Measurements from ENCODE around the gene ZNF98.

The ZNF98 gene

GRCh38 chr19:22422211-22422610 lies at the start of gene ZNF98:
TSS of gene ZNF98 (minus strand) at chr19:22422346. CDS start at chr19:22422224, 122 bp downstream.
- no peak for DNase-seq

GRCh38 chr19:22446605-22447004 lies 24.5 kb upstream of the ZNF98 start:
- DNase-seq = no peak

- DNase-seq = no peak
Observed at GRCh38 chr19:22438011-22438410, 15.9 kb upstream of the ZNF98 start.

- no peak for DNase-seq
Observed at GRCh38 chr19:22427960-22428913, 6.1 kb upstream of the ZNF98 start.

GRCh38 chr19:22427547-22427946 lies 5.4 kb upstream of the ZNF98 start:
- DNase-seq = no peak

GRCh38 chr19:22426901-22427300 lies 4.8 kb upstream of the ZNF98 start:
- no peak for DNase-seq

- no peak for DNase-seq
Observed at GRCh38 chr19:22421797-22422196, 349 bp downstream of the ZNF98 start.

- no peak for DNase-seq
Observed at GRCh38 chr19:22354665-22355064, 67.5 kb downstream of the ZNF98 start.
